IPS-11a (cell line): ENCODE measurements around the gene FAM107A.

Experiments used
- H3K4me3 ChIP-seq: one replicate; pipeline ENCODE4 v1.5.1; 2013; ENCODE audit warnings: low read depth, low read length, control low read depth

The FAM107A gene

DNA sequence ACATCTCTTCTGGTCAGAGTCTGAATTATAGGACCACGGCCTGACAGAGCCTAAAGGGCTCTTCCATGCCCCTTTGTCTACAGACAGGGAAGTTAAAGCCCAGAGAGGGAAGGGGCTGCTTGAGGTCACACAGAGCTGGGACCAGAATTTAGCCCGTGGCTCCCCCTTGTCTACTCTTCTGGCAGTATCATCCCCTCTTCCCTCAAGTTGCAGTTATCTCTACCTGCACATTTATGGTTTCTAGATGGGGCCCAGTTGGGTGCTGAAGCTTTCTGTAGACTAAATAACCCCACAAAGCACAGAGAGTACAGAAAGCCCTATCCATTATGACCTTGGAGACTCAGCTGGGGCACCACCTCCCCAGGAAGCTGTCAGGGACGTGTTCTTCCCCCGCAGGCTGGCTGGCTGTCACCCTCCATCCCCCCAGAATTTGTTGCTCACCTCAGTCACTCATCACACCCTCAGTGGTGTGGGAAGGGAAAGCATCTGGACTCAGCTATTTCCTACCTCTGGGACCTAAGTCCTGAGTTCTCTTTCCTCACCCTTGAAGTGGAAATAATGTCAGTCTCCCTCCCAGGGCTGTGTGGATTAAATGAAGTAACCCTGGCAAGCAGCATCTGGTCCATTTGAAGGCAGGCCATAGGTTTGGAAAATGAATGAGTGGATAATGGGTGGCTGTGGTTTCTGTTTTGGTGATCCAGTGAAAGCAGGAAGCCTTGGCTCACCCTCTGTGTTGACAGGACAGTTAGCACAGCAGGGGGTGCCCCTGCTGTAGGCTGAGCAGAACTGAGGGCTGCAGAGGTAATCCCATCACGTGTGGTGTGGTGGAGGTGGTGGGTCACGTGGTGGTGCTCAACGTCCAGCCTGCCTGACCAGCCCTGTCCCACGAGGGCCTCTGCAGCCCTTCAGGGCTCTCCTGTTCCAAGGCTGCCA, 56.5 kb downstream of the FAM107A start:
- no peak overlapping the region for H3K4me3 ChIP-seq

DNA sequence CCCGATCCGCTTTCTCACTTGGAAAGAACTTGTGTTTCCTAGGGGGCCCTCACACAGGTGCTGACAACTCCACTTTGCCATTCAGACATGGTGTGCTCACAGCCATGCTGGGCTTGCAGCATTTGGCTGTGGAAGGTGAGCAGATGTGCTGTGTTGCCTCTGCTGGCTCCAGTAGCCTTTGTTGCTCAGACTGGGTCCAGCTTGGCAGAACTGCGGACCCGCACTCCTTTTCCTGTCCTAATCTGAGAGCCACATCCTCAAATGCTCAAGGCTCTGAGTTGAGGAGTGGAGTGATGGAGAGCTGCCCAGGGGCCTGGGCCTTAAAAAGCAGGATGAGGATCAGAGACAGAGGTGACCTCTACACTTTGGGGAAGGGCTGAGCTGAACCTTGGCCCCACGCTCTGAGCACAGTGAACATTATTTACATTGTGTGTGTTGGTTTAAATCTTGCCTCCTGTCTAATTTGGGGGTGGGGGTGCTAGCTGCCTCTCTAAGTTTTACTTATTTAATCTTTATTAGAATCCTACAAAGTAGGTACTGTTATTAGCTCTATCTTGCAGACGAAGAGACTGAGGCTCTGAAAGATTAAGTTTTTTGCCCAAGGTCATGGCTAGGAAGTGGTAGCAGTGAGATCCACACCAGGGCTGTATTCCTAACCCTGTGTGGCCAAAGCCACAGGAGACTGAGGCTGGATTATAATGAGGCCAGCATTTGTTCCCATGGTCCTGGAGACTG, 57.4 kb downstream of the FAM107A start:
- no peak overlapping the region for H3K4me3 ChIP-seq

DNA sequence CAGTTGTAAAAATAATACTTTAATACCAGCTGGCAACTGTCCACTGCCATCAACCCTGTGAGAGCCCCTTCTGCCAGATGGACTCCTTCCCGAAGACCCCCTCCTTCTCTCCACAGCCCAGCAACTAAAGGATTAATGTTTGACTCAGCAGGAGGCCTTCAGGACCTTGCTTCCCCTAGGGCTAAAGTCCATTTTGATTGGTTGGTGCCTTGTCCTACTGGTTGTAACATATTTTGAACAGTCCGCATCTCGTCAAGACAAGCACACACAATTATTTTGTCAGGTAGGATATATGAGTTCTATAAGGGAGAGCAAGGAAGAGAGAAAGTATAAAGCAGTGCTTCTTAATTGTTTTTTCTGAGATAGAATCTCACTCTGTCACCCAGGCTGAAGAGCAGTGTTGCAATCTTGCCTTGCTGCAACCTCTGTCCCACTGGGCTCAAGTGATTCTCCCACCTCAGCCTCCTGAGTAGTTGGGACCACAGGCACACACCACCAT, 58.9 kb downstream of the FAM107A start:
- H3K4me3 ChIP-seq, result no peak overlapping the region

DNA sequence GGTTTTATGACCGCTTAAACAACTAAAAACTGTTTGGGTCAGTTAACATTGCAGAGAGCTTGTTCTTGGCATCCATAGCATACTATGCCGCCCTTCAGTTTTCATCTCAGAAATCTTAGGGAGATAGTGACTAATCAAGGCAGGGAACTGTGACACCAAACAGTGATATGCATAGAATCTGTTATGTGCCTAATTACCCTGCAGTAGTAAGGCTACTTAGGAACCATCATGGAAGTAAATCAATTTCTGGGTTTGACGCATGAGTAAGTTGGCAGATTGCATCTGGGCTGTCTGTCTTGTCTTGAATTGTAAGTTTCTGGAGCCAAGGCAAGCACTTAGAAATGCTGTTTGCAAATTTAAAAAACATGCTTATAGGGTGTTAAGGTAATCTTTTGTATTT, 62.8 kb downstream of the FAM107A start:
- no peak overlapping the region for H3K4me3 ChIP-seq
